Thoracic aorta (tissue), 2 donors: ENCODE data around the gene CCDC141. TPM values are rescaled to one million over a fixed set of nuclear protein-coding genes. Genes with fewer than 3 reads are reported as not detected.
"Not testable (repeated sequence)": the region's sequence is repeated elsewhere in the genome, so short reads cannot be mapped to it uniquely, and the experiment has no call there.

ENCODE experiments used
- ATAC-seq: fragments of 150-250 bp; one replicate; pipeline ENCODE4 v1.8.0; 2017; ENCODE audit warnings: low read depth; ENCODE audit not compliant: insufficient number of reproducible peaks, low FRiP score
- DNase-seq: peaks from one replicate; pipeline ENCODE4 v3.0.0-alpha.2; 2020; ENCODE audit warnings: low spot score
- H3K27ac ChIP-seq, 2 donors: fragments of 200-600 bp; sonication (generic); 1 replicate in 1 of 2; 2 replicates in 1 of 2; pipeline ENCODE4 v1.5.1; 2016; ENCODE audit warnings: mild to moderate bottlenecking in 2 of 2, moderate library complexity in 2 of 2
- H3K27me3 ChIP-seq: fragments of 200-600 bp; sonication (generic); replicated peaks from 2 replicates; pipeline ENCODE4 v1.6.0; 2016; ENCODE audit warnings: mild to moderate bottlenecking; ENCODE audit not compliant: insufficient read depth
- H3K36me3 ChIP-seq: fragments of 200-600 bp; sonication (generic); one replicate; pipeline ENCODE4 v1.5.1; 2016
- H3K4me1 ChIP-seq, 2 donors: fragments of 200-600 bp; sonication (generic); 1 replicate in 1 of 2; 2 replicates in 1 of 2; pipeline versions ENCODE4 v1.5.1 to v1.6.0; 2016; ENCODE audit warnings: low read depth in 2 of 2, mild to moderate bottlenecking in 1 of 2; ENCODE audit not compliant: control insufficient read depth in 1 of 2
- H3K4me3 ChIP-seq: fragments of 200-600 bp; sonication (generic); 2 replicates; pipeline ENCODE4 v1.5.1; 2016; ENCODE audit warnings: mild to moderate bottlenecking
- H3K9me3 ChIP-seq: fragments of 200-600 bp; sonication (generic); 2 replicates; pipeline ENCODE4 v1.5.1; 2016
- total RNA-seq, 2 donors: library from RNA; depleted of rRNA; stranded (reverse); fragments of >200 nt; gene quantifications; one replicate each; pipeline versions ENCODE4 v1.1.0 to v1.2.3, GENCODE V29; 2016
- TF ChIP-seq, protein P1 (sequence below): fragments of 200-600 bp; sonication (generic); IDR thresholded peaks from one replicate; pipeline ENCODE4 v1.5.1; 2019; ENCODE audit warnings: antibody characterized with exemption

The CCDC141 gene
- total RNA-seq, 2 donors from 2014 or later = 2.4 to 4.8 TPM

DNA sequence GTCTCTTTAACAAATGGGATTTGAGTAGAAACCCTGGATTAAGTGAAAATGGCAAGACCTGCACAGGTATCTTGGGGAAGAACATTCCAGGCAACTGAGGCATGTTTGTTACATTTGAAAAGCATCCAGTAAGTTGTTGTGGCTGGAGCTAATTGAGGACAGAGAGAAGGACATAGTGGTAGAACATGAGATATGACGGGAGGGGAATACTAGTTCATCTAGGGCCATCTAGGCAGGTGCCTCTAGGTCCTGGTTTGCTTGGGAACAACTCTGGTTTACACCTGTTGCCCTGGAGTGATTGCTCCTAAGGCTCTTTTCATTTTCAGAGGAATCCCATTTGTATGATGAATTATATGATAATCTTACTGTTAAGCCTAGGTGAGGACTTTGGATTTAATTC lies 19.7 kb upstream of the CCDC141 start:
- no peak overlapping the region for H3K27ac ChIP-seq
- DNase-seq (no peak), ATAC-seq (no peak)
- no peak overlapping the region for H3K4me3 ChIP-seq
- no peaks in the 10 kb centered on the region for H3K9me3 ChIP-seq
- H3K36me3 ChIP-seq = no peaks in the 10 kb centered on the region
- no peaks in the 10 kb centered on the region for H3K27me3 ChIP-seq
- TF ChIP-seq, protein P1, sequence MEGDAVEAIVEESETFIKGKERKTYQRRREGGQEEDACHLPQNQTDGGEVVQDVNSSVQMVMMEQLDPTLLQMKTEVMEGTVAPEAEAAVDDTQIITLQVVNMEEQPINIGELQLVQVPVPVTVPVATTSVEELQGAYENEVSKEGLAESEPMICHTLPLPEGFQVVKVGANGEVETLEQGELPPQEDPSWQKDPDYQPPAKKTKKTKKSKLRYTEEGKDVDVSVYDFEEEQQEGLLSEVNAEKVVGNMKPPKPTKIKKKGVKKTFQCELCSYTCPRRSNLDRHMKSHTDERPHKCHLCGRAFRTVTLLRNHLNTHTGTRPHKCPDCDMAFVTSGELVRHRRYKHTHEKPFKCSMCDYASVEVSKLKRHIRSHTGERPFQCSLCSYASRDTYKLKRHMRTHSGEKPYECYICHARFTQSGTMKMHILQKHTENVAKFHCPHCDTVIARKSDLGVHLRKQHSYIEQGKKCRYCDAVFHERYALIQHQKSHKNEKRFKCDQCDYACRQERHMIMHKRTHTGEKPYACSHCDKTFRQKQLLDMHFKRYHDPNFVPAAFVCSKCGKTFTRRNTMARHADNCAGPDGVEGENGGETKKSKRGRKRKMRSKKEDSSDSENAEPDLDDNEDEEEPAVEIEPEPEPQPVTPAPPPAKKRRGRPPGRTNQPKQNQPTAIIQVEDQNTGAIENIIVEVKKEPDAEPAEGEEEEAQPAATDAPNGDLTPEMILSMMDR = no peak
- no peaks in the 10 kb centered on the region for H3K4me1 ChIP-seq

DNA sequence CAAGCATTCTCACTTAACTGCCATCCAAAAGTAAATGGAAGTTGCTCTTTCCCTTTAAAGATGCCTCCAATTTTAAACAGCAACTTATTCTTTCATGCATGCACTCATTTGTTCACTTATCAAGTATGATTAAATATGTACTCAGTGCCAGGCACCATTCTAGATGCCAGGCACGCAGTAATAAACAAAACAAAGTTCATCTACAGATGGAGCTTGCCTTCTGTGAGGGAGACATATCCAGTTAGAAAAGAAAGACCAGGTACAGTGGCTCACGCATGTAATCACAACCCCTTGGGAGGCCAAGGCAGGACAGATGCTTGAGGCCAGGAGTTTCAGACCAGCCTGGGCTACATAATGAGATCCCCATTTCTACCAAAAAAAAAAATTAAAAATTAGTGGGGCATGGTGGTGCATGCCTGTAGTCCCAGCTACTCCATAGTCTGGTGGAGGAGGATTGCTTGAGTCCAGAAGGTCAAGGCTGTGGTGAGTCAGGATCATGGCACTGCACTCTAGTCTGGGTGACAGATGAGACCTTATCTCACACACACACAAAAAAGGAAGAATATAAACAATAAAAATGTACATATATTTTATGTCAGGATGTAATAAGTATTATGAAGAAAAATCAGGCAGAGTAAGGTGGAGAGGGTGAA lies 19.2 kb upstream of the CCDC141 start:
- no peak for DNase-seq
- Histone ChIP-seq H3K27me3 (no peaks in the 10 kb centered on the region), H3K27ac (no peak overlapping the region), H3K4me3 (no peak overlapping the region), H3K4me1 (no peaks in the 10 kb centered on the region), H3K36me3 (no peaks in the 10 kb centered on the region), H3K9me3 (no peaks in the 10 kb centered on the region)
- ATAC-seq = no peak
- TF ChIP-seq, protein P1 = no peak

DNA sequence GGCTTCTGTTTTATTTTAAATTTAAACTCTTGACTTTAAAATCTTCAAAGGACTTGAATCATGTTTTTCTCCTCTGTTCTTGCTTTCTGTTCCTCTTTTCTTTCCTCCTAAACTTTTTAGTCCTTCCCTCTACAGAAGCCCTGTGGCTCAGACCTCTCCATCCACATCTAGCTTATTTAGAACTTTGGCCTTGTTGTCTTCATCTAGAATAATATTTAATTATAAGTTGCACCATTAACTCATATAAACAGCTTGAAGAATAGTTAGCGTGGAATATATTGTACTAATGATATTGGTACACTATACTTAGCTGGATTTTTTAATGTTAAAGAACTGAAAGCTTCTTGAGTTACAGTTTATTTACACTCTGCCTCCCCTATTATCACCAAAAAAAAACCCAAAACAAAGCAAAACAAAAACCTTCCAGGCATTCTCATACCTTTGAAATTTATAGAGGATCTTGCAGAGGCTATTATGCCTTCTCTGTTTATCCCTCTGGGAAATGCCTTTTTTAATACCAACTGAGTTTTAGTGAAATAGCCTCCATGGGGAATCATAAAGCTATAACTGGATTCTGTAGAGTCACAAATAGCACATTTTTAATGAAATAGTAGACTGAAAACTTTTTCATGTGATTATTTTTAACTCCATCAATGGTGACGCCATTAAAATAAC lies 9.2 kb upstream of the CCDC141 start:
- Histone ChIP-seq H3K4me1 (peaks cover 10 to 18% of the 10 kb centered on the region in 2 donors), H3K4me3 (no peak overlapping the region), H3K36me3 (no peaks in the 10 kb centered on the region), H3K27me3 (no peaks in the 10 kb centered on the region), H3K9me3 (no peaks in the 10 kb centered on the region), H3K27ac (peak overlapping the region in 1 of 2 donors; percentile 44)
- DNase-seq (no peak), ATAC-seq (no peak)
- TF ChIP-seq, protein P1 = no peak

DNA sequence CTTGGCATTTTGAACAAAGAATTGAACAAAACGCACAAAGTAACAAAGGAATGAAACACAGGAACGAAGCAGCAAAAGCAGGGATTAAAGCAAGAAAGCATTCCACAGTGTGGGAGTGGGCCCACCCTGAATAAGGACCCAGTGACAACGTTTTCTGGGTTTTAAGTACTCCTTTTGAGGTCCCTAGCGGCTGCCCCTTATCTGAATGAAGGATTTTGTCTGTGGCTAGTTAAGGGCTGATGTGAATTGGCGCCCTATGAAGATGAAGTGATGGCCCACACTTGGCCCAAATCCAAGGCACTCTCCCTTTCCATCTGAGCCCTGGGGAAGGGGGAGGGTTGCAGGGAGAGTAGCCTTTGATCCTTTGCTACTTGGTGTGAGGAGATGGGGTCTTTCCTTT lies 7.8 kb upstream of the CCDC141 start:
- Histone ChIP-seq H3K4me3 (no peak overlapping the region), H3K36me3 (no peaks in the 10 kb centered on the region), H3K27me3 (no peaks in the 10 kb centered on the region), H3K27ac (peak overlapping the region in 1 of 2 donors; percentile 5), H3K9me3 (no peaks in the 10 kb centered on the region), H3K4me1 (peaks cover 10 to 18% of the 10 kb centered on the region in 2 donors)
- TF ChIP-seq, protein P1 = no peak
- DNase-seq = no peak
- no peak for ATAC-seq

DNA sequence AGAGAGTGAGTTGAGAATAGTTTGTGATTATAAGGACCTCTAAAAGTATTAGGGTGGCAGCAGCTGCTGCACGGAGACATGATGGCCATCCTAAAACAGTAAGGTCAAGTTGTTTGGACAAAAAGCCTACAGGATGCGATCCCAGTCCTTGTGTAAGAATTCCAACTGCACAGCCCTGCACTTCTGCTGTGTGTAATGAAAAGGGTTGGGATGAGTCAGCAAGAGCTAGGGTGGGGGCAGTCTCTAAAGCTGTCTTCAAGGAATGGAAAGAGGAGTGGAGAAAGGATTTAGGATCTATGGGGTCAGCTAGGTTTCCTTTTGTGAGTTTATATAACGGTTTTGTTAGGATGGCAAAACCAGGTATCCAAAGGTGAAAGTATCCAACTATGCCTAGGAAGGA lies 3.6 kb upstream of the CCDC141 start:
- H3K4me1 ChIP-seq = peaks cover 19 to 36% of the 10 kb centered on the region in 2 donors
- not testable (repeated sequence) for ATAC-seq, H3K4me3 ChIP-seq, H3K36me3 ChIP-seq, DNase-seq, H3K27me3 ChIP-seq, H3K9me3 ChIP-seq, H3K27ac ChIP-seq
